ELR (cell line): ENCODE results near the gene TBC1D16.

ENCODE experiments used
- DNase-seq: peaks from one replicate; pipeline ENCODE4 v3.0.0-alpha.2; 2015; ENCODE audit warnings: low read depth

Gene TBC1D16

GRCh38 chr17:79950751-79951150 lies 84.9 kb downstream of the TBC1D16 start:
- no peak for DNase-seq

GRCh38 chr17:79950306-79950705 lies 85.4 kb downstream of the TBC1D16 start:
- DNase-seq: no peak

- DNase-seq: no peak
Measured at GRCh38 chr17:79949656-79950209, 85.9 kb downstream of the TBC1D16 start.

GRCh38 chr17:79948945-79949655 lies 86.6 kb downstream of the TBC1D16 start:
- no peak for DNase-seq

- DNase-seq: no peak
Measured at GRCh38 chr17:79948406-79948944, 87.2 kb downstream of the TBC1D16 start.

- DNase-seq: no peak
Measured at GRCh38 chr17:79947351-79948031, 88.2 kb downstream of the TBC1D16 start.

GRCh38 chr17:79946352-79947231 lies 89.1 kb downstream of the TBC1D16 start:
- no peak for DNase-seq

- no peak for DNase-seq
Measured at GRCh38 chr17:79945591-79946255, 89.9 kb downstream of the TBC1D16 start.

- DNase-seq: no peak
Measured at GRCh38 chr17:79944821-79945391, 90.8 kb downstream of the TBC1D16 start.

- no peak for DNase-seq
Measured at GRCh38 chr17:79944251-79944812, 91.3 kb downstream of the TBC1D16 start.

GRCh38 chr17:79943347-79944241 lies 92.1 kb downstream of the TBC1D16 start:
- DNase-seq: no peak

- peak; percentile 59 for DNase-seq
Measured at GRCh38 chr17:79942591-79943346, 92.9 kb downstream of the TBC1D16 start.

GRCh38 chr17:79942011-79942405 lies 93.7 kb downstream of the TBC1D16 start:
- no peak for DNase-seq

- no peak for DNase-seq
Measured at GRCh38 chr17:79941088-79942010, 94.3 kb downstream of the TBC1D16 start.

- DNase-seq: no peak
Measured at GRCh38 chr17:79940459-79941087, 95.1 kb downstream of the TBC1D16 start.

GRCh38 chr17:79939755-79940458 lies 95.8 kb downstream of the TBC1D16 start:
- no peak for DNase-seq

- DNase-seq: no peak
Measured at GRCh38 chr17:79939094-79939435, 96.6 kb downstream of the TBC1D16 start.
